AG04449 (cell line): Measurements from ENCODE around the gene SRSF7.

Experiments
- CTCF ChIA-PET: fragments of 350-600 bp; formaldehyde crosslinking; extraction: SDS; loops from one replicate; lab custom pipeline; 2021; ENCODE audit warnings: antibody characterized with exemption; lab: Yijun Ruan, JAX
- POLR2A ChIA-PET: fragments of 400-600, 350-600 bp; formaldehyde crosslinking; extraction: SDS; loops from one replicate; lab custom pipeline; 2020; ENCODE audit warnings: antibody characterized with exemption, inconsistent platforms; lab: Yijun Ruan, JAX
- DNase-seq: peaks from one replicate; pipeline ENCODE4 v3.0.0-alpha.2; 2010; ENCODE audit warnings: low read depth, low spot score
- H3K4me3 ChIP-seq: 2 replicates; pipeline ENCODE4 v1.5.1; 2011; ENCODE audit warnings: low read depth, mild to moderate bottlenecking, control low read depth, low read length
- TF ChIP-seq, protein P1 (sequence below): IDR thresholded peaks from one replicate; pipeline ENCODE4 v1.5.1; 2011; ENCODE audit warnings: mild to moderate bottlenecking, moderate library complexity, low read length, control low read depth, inconsistent platforms; ENCODE audit not compliant: insufficient read depth; ENCODE audit errors: missing control alignments

The SRSF7 gene

DNA sequence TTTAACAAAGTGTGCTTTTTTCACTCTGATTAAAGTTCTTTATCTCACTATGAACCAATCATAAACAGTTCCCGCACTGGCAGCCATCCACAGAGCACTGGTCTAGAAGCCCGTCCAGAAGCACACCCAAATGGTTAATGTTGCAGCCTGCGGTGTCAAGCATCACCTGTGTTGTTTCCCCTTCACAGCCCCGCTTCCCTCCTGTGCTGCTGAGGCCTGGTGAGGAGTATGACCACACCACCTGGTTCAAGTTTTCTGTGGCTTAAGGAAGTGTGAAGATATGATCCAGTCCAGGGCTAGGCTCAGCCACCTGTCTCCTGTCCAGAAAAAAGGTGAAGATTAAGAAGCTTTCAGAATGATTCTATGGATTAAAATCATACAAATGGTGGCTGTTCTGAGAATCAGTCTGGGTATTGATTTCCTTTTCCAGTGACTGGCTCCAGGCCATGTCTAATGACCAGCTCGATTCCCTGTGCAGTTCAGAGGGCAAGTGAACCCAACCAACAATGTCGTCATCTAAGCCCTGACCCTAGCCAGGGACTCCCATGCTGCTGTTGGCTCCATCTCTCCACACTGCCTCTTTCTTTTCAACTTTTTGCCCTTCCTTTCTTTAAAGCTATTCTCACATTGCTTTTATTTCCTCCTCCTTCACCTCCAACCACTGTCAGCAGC lies 17.7 kb downstream of the SRSF7 start:
- ChIA-PET POLR2A (interaction anchor here (0.8 kb wide), 1 partner anchor 172 kb away, joined by 3 read pairs; no protein-coding TSS in a partner anchor), CTCF (interaction anchor here (1.0 to 12.1 kb wide), 7 partner anchors 7 to 204 kb away, joined by 3 to 108 read pairs (median 4); no protein-coding TSS in a partner anchor)
- no peak overlapping the region for H3K4me3 ChIP-seq
- TF ChIP-seq, protein P1, sequence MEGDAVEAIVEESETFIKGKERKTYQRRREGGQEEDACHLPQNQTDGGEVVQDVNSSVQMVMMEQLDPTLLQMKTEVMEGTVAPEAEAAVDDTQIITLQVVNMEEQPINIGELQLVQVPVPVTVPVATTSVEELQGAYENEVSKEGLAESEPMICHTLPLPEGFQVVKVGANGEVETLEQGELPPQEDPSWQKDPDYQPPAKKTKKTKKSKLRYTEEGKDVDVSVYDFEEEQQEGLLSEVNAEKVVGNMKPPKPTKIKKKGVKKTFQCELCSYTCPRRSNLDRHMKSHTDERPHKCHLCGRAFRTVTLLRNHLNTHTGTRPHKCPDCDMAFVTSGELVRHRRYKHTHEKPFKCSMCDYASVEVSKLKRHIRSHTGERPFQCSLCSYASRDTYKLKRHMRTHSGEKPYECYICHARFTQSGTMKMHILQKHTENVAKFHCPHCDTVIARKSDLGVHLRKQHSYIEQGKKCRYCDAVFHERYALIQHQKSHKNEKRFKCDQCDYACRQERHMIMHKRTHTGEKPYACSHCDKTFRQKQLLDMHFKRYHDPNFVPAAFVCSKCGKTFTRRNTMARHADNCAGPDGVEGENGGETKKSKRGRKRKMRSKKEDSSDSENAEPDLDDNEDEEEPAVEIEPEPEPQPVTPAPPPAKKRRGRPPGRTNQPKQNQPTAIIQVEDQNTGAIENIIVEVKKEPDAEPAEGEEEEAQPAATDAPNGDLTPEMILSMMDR: no peak
- no peak for DNase-seq

DNA sequence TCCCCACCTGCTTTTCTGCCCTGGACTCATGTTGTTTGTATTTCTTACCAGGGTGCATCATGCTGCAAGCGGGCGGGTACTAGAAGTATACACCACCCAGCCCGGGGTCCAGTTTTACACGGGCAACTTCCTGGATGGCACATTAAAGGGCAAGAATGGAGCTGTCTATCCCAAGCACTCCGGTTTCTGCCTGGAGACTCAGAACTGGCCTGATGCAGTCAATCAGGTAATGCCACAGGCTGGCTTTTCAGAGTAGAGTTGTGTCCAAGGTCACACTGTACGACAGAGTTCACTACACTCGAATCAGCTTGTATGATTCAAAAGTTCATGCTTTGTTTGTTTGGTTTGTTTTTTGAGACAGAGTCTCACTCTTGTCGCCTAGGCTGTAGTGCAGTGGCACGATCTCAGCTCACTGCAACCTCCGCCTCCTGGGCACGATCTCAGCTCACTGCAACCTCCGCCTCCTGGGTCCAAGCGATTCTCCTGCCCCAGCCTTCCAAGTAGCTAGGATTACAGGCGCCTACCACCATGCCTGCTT lies 19.4 kb downstream of the SRSF7 start:
- ChIA-PET CTCF (interaction anchor here (0.8 to 15.9 kb wide), 11 partner anchors 8 to 199 kb away, joined by 3 to 321 read pairs (median 3); partner anchors contain the start of gene HNRNPLL), POLR2A (interaction anchor here (2.0 to 2.3 kb wide), 2 partner anchors 19 to 20 kb away, joined by 8 to 12 read pairs; partner anchors contain the start of gene SRSF7)
- TF ChIP-seq, protein P1: no peak
- no peak overlapping the region for H3K4me3 ChIP-seq
- no peak for DNase-seq

DNA sequence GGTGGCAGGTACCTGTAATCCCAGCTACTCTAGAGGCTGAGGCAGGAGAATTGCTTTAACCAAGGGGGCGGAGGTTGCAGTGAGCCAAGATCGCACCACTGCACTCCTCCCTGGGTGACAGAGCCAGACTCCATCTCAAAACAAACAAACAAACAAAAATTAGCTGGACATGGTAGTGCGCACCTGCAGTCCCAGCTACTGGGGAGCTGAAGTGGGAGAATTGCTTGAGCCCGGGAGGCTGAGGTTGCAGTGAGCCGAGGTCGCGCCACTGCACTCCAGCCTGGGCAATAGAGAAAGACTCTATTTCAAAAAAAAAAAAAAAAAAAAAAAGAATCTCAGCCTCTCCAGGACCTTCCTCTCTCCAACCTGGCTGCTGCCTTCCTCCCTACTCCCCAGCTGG lies 20.1 kb downstream of the SRSF7 start:
- H3K4me3 ChIP-seq: no peak overlapping the region
- ChIA-PET CTCF (interaction anchor here (0.7 to 15.9 kb wide), 8 partner anchors 9 to 415 kb away, joined by 3 to 321 read pairs (median 4); partner anchors contain the start of gene HNRNPLL), POLR2A (interaction anchor here (2.0 to 2.3 kb wide), 2 partner anchors 19 to 20 kb away, joined by 8 to 12 read pairs; partner anchors contain the start of gene SRSF7)
- DNase-seq: no peak
- TF ChIP-seq, protein P1: no peak

DNA sequence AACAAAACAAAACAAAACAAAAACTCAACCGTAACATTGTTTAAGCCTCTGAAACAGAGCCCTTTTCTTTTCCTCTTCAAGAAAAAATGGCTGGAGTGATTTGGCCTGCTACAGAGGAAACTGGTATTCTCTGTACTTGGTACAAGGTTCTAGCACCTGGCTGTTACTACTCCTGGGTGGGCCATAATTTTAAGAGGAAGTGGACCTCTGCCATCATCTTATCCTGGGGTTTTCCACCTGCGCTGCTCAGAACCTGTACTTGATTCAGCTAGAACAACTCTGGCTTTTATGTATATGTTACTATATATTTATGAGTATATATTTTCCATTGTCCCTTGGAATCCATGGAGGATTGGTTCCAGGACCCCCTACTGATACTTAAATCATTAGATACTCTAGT lies 22.5 kb downstream of the SRSF7 start:
- TF ChIP-seq, protein P1: no peak
- no peak for DNase-seq
- ChIA-PET POLR2A (no interaction called here), CTCF (interaction anchor here (1.0 to 15.9 kb wide), 6 partner anchors 12 to 414 kb away, joined by 3 to 321 read pairs (median 11); partner anchors contain the start of gene HNRNPLL)
- no peak overlapping the region for H3K4me3 ChIP-seq

DNA sequence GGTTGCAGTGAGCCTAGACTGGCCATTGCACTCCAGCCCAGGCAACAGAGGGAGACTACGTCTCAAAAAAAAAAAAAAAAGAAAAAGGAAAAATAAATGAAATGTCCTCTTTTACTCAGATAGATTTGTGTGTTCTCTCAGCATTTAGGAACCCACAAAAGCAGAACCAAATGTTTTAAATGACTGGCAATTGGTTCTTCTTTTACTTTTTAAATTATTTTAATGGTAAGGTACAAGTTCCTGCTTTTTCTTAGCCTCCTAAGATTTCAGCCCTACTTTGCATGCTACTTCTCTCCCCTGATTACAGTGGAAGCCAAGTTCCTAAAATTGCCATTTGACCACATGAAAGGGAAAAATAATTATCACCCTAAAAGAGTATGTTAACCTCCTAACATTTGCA lies 23.5 kb downstream of the SRSF7 start:
- TF ChIP-seq, protein P1: no peak
- ChIA-PET CTCF (interaction anchor here (1.5 to 15.9 kb wide), 6 partner anchors 13 to 173 kb away, joined by 4 to 321 read pairs (median 20); partner anchors contain the start of gene HNRNPLL), POLR2A (no interaction called here)
- H3K4me3 ChIP-seq: no peak overlapping the region
- DNase-seq: no peak

DNA sequence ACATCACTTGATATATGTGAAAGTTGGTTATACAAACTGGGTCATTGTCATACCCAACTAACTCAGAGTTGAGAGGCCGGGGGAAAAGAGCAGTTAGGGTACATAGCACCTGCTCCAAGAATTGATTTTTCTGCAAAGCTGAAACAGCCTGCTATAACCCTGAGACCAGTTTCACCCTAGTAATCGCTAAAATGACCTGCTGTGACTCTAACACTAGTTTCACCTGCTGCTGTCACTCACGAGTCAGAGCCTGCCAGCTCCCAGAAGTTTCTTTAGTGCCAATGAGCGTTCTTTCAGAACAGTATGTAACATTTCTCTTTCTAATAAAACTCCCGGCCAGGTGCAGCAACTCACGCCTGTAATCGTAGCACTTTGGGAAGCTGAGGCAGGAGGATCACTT lies 28.0 kb downstream of the SRSF7 start:
- TF ChIP-seq, protein P1: no peak
- ChIA-PET CTCF (interaction anchor here (0.9 to 15.9 kb wide), 9 partner anchors 9 to 407 kb away, joined by 3 to 321 read pairs (median 5); partner anchors contain the start of gene HNRNPLL), POLR2A (no interaction called here)
- H3K4me3 ChIP-seq: no peak overlapping the region
- no peak for DNase-seq
